CD8-positive, alpha-beta memory T cell (primary cell): ENCODE data around the gene COL19A1. TPM values are rescaled to one million over a fixed set of nuclear protein-coding genes. Genes with fewer than 3 reads are reported as not detected.
A peak's percentile ranks its signal among the peaks of the same experiment; 100 is the strongest.

Experiments used
- CTCF ChIA-PET: fragments of 350-600 bp; sonication (Branson Sonifier 250); formaldehyde crosslinking; loops from one replicate; lab custom pipeline; 2021; ENCODE audit warnings: antibody characterized with exemption; lab: Charles Lee
- POLR2A ChIA-PET: fragments of 350-600 bp; sonication (Branson Sonifier 250); formaldehyde crosslinking; loops from one replicate; lab custom pipeline; 2021; ENCODE audit warnings: antibody characterized with exemption; lab: Charles Lee
- DNase-seq, 5 donors: peaks; one replicate each; pipeline versions ENCODE4 v3.0.0 to v3.0.0-alpha.2; 2020 to 2022; ENCODE audit warnings: mixed read lengths in 1 of 5
- H3K27ac ChIP-seq: one replicate; pipeline ENCODE4 v1.7.0; 2013; ENCODE audit warnings: low read depth, mild to moderate bottlenecking, low read length, moderate library complexity
- H3K27me3 ChIP-seq: 2 replicates; pipeline ENCODE4 v1.7.0; 2013; ENCODE audit warnings: low read length, mild to moderate bottlenecking; ENCODE audit not compliant: insufficient read depth, poor library complexity, severe bottlenecking
- H3K36me3 ChIP-seq: 2 replicates; pipeline ENCODE4 v1.7.0; 2013; ENCODE audit warnings: mild to moderate bottlenecking, low read length, moderate library complexity; ENCODE audit not compliant: insufficient read depth
- H3K4me1 ChIP-seq: 2 replicates; pipeline ENCODE4 v1.7.0; 2013; ENCODE audit warnings: mild to moderate bottlenecking, low read length, moderate library complexity; ENCODE audit not compliant: insufficient read depth
- H3K4me3 ChIP-seq: 2 replicates; pipeline ENCODE4 v1.7.0; 2013; ENCODE audit warnings: mild to moderate bottlenecking, low read length
- H3K9me3 ChIP-seq: 2 replicates; pipeline ENCODE4 v1.7.0; 2013; ENCODE audit warnings: mild to moderate bottlenecking, low read length
- H3K27ac Mint-ChIP-seq, 8 donors: one replicate each; pipeline ENCODE4 v1.8.0; 2020 to 2021; ENCODE audit warnings: mixed read lengths in 8 of 8, mild to moderate bottlenecking in 6 of 8, inconsistent platforms in 3 of 8, moderate library complexity in 3 of 8
- H3K27me3 Mint-ChIP-seq, 2 donors: one replicate each; pipeline ENCODE4 v1.8.0; 2020 to 2021; ENCODE audit warnings: mixed read lengths in 2 of 2, mild to moderate bottlenecking in 1 of 2, moderate library complexity in 1 of 2
- H3K36me3 Mint-ChIP-seq, 3 donors: one replicate each; pipeline ENCODE4 v1.8.0; 2020 to 2021; ENCODE audit warnings: mixed read lengths in 3 of 3, inconsistent platforms in 1 of 3, mild to moderate bottlenecking in 1 of 3
- H3K4me1 Mint-ChIP-seq, 3 donors: one replicate each; pipeline ENCODE4 v1.8.0; 2020 to 2021; ENCODE audit warnings: mixed read lengths in 3 of 3, inconsistent platforms in 1 of 3, mild to moderate bottlenecking in 1 of 3
- H3K4me3 Mint-ChIP-seq, 7 donors: one replicate each; pipeline ENCODE4 v1.8.0; 2020 to 2021; ENCODE audit warnings: mixed read lengths in 7 of 7, mild to moderate bottlenecking in 6 of 7, moderate library complexity in 4 of 7, inconsistent platforms in 2 of 7
- H3K9me3 Mint-ChIP-seq, 5 donors: one replicate each; pipeline ENCODE4 v1.8.0; 2020 to 2022; ENCODE audit warnings: mixed read lengths in 5 of 5, mild to moderate bottlenecking in 3 of 5, moderate library complexity in 2 of 5, inconsistent platforms in 1 of 5
- polyA plus RNA-seq: library from polyadenylated mRNA; unstranded; fragments of 300-500 nt; fragmentation: Illumina TruSeq; gene quantifications from one replicate; pipeline ENCODE4 v1.2.3, GENCODE V29; 2021
- total RNA-seq, 2 experiments: library from RNA; stranded (reverse); gene quantifications; one replicate each; pipeline ENCODE4 v1.2.3, GENCODE V29; 2021

The COL19A1 gene
- total and polyA plus RNA-seq, 3 experiments from 2014 or later, result 0.07 to 0.33 TPM; not detected in 1

GRCh38 chr6:70142034-70142433 is 275.7 kb downstream of the COL19A1 start:
- Mint-ChIP-seq H3K27ac (peak overlapping the region in 1 of 8 donors; percentile 27), H3K9me3 (peaks cover 0 to 1% (median 0%) of the 10 kb centered on the region in 5 donors), H3K27me3 (no peaks in the 10 kb centered on the region), H3K36me3 (no peaks in the 10 kb centered on the region), H3K4me3 (no peak overlapping the region), H3K4me1 (no peaks in the 10 kb centered on the region)
- Histone ChIP-seq H3K4me1 (no peaks in the 10 kb centered on the region), H3K36me3 (no peaks in the 10 kb centered on the region), H3K27me3 (no peaks in the 10 kb centered on the region), H3K27ac (no peak overlapping the region), H3K9me3 (no peaks in the 10 kb centered on the region), H3K4me3 (no peak overlapping the region)
- POLR2A ChIA-PET, result no interaction called here
- no peak for DNase-seq
- CTCF ChIA-PET, result no interaction called here

GRCh38 chr6:70145178-70145577 is 278.8 kb downstream of the COL19A1 start:
- Mint-ChIP-seq H3K4me1 (no peaks in the 10 kb centered on the region), H3K4me3 (no peak overlapping the region), H3K27ac (no peak overlapping the region), H3K36me3 (no peaks in the 10 kb centered on the region), H3K27me3 (peaks cover 0 to 5% of the 10 kb centered on the region in 2 donors), H3K9me3 (peaks cover 0 to 1% (median 0%) of the 10 kb centered on the region in 5 donors)
- no peaks in the 10 kb centered on the region for H3K4me1 ChIP-seq
- H3K27ac ChIP-seq, result no peak overlapping the region
- H3K9me3 ChIP-seq, result no peaks in the 10 kb centered on the region
- POLR2A ChIA-PET, result no interaction called here
- H3K4me3 ChIP-seq, result no peak overlapping the region
- no peaks in the 10 kb centered on the region for H3K27me3 ChIP-seq
- CTCF ChIA-PET, result no interaction called here
- H3K36me3 ChIP-seq, result no peaks in the 10 kb centered on the region
- DNase-seq, result no peak

- no peaks in the 10 kb centered on the region for H3K4me1 ChIP-seq
- Mint-ChIP-seq H3K27ac (no peak overlapping the region), H3K4me1 (no peaks in the 10 kb centered on the region), H3K27me3 (peaks cover 0 to 5% of the 10 kb centered on the region in 2 donors), H3K36me3 (no peaks in the 10 kb centered on the region), H3K4me3 (no peak overlapping the region), H3K9me3 (peaks cover 0 to 1% (median 0%) of the 10 kb centered on the region in 5 donors)
- no peaks in the 10 kb centered on the region for H3K27me3 ChIP-seq
- no peaks in the 10 kb centered on the region for H3K36me3 ChIP-seq
- H3K4me3 ChIP-seq, result no peak overlapping the region
- H3K9me3 ChIP-seq, result no peaks in the 10 kb centered on the region
- no peak overlapping the region for H3K27ac ChIP-seq
- DNase-seq, result no peak
- CTCF ChIA-PET, result no interaction called here
- POLR2A ChIA-PET, result no interaction called here
Measured at GRCh38 chr6:70149209-70149788, 282.9 kb downstream of the COL19A1 start.

- Histone ChIP-seq H3K4me3 (no peak overlapping the region), H3K36me3 (no peaks in the 10 kb centered on the region), H3K4me1 (no peaks in the 10 kb centered on the region), H3K27ac (no peak overlapping the region), H3K9me3 (no peaks in the 10 kb centered on the region), H3K27me3 (no peaks in the 10 kb centered on the region)
- H3K27ac Mint-ChIP-seq, result no peak overlapping the region
- H3K9me3 Mint-ChIP-seq, result no peaks in the 10 kb centered on the region
- H3K4me3 Mint-ChIP-seq, result no peak overlapping the region
- CTCF ChIA-PET, result no interaction called here
- no peaks in the 10 kb centered on the region for H3K36me3 Mint-ChIP-seq
- no peak for DNase-seq
- H3K4me1 Mint-ChIP-seq, result no peaks in the 10 kb centered on the region
- POLR2A ChIA-PET, result no interaction called here
- H3K27me3 Mint-ChIP-seq, result peaks cover 0 to 5% of the 10 kb centered on the region in 2 donors
Measured at GRCh38 chr6:70150521-70150920, 284.2 kb downstream of the COL19A1 start.

GRCh38 chr6:70151616-70152015 is 285.3 kb downstream of the COL19A1 start:
- H3K36me3 ChIP-seq, result no peaks in the 10 kb centered on the region
- H3K27ac ChIP-seq, result no peak overlapping the region
- Mint-ChIP-seq H3K27ac (no peak overlapping the region), H3K9me3 (no peaks in the 10 kb centered on the region), H3K4me3 (no peak overlapping the region), H3K27me3 (peaks cover 0 to 5% of the 10 kb centered on the region in 2 donors), H3K36me3 (no peaks in the 10 kb centered on the region), H3K4me1 (no peaks in the 10 kb centered on the region)
- CTCF ChIA-PET, result no interaction called here
- H3K27me3 ChIP-seq, result no peaks in the 10 kb centered on the region
- H3K4me3 ChIP-seq, result no peak overlapping the region
- POLR2A ChIA-PET, result no interaction called here
- no peaks in the 10 kb centered on the region for H3K9me3 ChIP-seq
- no peaks in the 10 kb centered on the region for H3K4me1 ChIP-seq
- DNase-seq, result no peak

GRCh38 chr6:70152786-70153185 is 286.4 kb downstream of the COL19A1 start:
- Mint-ChIP-seq H3K27ac (no peak overlapping the region), H3K4me3 (no peak overlapping the region), H3K36me3 (no peaks in the 10 kb centered on the region), H3K4me1 (no peaks in the 10 kb centered on the region), H3K9me3 (no peaks in the 10 kb centered on the region), H3K27me3 (peaks cover 0 to 5% of the 10 kb centered on the region in 2 donors)
- Histone ChIP-seq H3K36me3 (no peaks in the 10 kb centered on the region), H3K27ac (no peak overlapping the region), H3K4me3 (no peak overlapping the region), H3K27me3 (no peaks in the 10 kb centered on the region), H3K4me1 (no peaks in the 10 kb centered on the region), H3K9me3 (no peaks in the 10 kb centered on the region)
- CTCF ChIA-PET, result no interaction called here
- no peak for DNase-seq
- POLR2A ChIA-PET, result no interaction called here

- no peak overlapping the region for H3K27ac ChIP-seq
- CTCF ChIA-PET, result no interaction called here
Measured at GRCh38 chr6:70157086-70157485, 290.7 kb downstream of the COL19A1 start.

GRCh38 chr6:70160276-70160675 is 293.9 kb downstream of the COL19A1 start:
- ChIA-PET POLR2A (no interaction called here), CTCF (interaction anchor here (1.0 kb wide), 1 partner anchor 10 kb away, joined by 3 read pairs; no protein-coding TSS in a partner anchor)
- DNase-seq, result no peak
- no peaks in the 10 kb centered on the region for H3K36me3 ChIP-seq
- H3K4me3 ChIP-seq, result no peak overlapping the region
- no peaks in the 10 kb centered on the region for H3K4me1 ChIP-seq
- Mint-ChIP-seq H3K9me3 (no peaks in the 10 kb centered on the region), H3K4me3 (no peak overlapping the region), H3K27ac (no peak overlapping the region), H3K36me3 (no peaks in the 10 kb centered on the region), H3K27me3 (peaks cover 7% of the 10 kb centered on the region in 2 donors), H3K4me1 (no peaks in the 10 kb centered on the region)
- H3K27ac ChIP-seq, result no peak overlapping the region
- no peaks in the 10 kb centered on the region for H3K9me3 ChIP-seq
- H3K27me3 ChIP-seq, result no peaks in the 10 kb centered on the region

More at GRCh38 chr6:70157086-70157485, 290.7 kb downstream of the COL19A1 start:
- Histone ChIP-seq H3K4me1 (no peaks in the 10 kb centered on the region), H3K4me3 (no peak overlapping the region), H3K27me3 (no peaks in the 10 kb centered on the region), H3K9me3 (no peaks in the 10 kb centered on the region), H3K36me3 (no peaks in the 10 kb centered on the region)
- Mint-ChIP-seq H3K36me3 (no peaks in the 10 kb centered on the region), H3K4me3 (no peak overlapping the region), H3K4me1 (no peaks in the 10 kb centered on the region), H3K27me3 (peaks cover 0 to 4% of the 10 kb centered on the region in 2 donors), H3K27ac (no peak overlapping the region), H3K9me3 (no peaks in the 10 kb centered on the region)
- POLR2A ChIA-PET, result no interaction called here
- DNase-seq, result no peak
